ENCODE data around the gene EFCAB11. TPM values are rescaled to one million over a fixed set of nuclear protein-coding genes. Genes with fewer than 3 reads are reported as not detected.

Gene EFCAB11
- total and polyA plus RNA-seq, 2 experiments from 2014 or later, result 7.2 to 10.8 TPM

- TF ChIP-seq CTCF (IDR thresholded peaks at IDR 0.05; ENCODE audit: poor library complexity), result no peak
- no peak for TF ChIP-seq EZH2 (IDR thresholded peaks at IDR 0.05; ENCODE audit: borderline replicate concordance)
- no peak for TF ChIP-seq EZH2phosphoT487 (IDR thresholded peaks at IDR 0.05; ENCODE audit: low read depth, severe bottlenecking, unreplicated experiment)
- H2AFZ ChIP-seq, result no peak overlapping the region
- WGBS (ENCODE audit: low lambda C conversion rate, missing lambda C conversion rate), result 93% methylated on average over 3 of the region's 3 CpGs
Measured at GRCh38 chr14:89866458-89866857, 88.1 kb downstream of the EFCAB11 start.

GRCh38 chr14:89865153-89865552 is 89.4 kb downstream of the EFCAB11 start:
- H3K27ac ChIP-seq, result no peak overlapping the region
- no peaks in the 10 kb centered on the region for H3K4me1 ChIP-seq (ENCODE audit: insufficient read depth)
- TF ChIP-seq EZH2 (IDR thresholded peaks at IDR 0.05; ENCODE audit: borderline replicate concordance) (no peak), CTCF (IDR thresholded peaks at IDR 0.05; ENCODE audit: poor library complexity) (no peak), EZH2phosphoT487 (IDR thresholded peaks at IDR 0.05; ENCODE audit: low read depth, severe bottlenecking, unreplicated experiment) (no peak)
- H3K9me3 ChIP-seq (ENCODE audit: low read depth), result no peaks in the 10 kb centered on the region
- H3K9me2 ChIP-seq (replicated peaks; ENCODE audit: insufficient read depth), result no peaks in the 10 kb centered on the region
- no peaks in the 10 kb centered on the region for H3K36me3 ChIP-seq (replicated peaks; ENCODE audit: insufficient read depth, low read depth)
- no peak for DNase-seq (ENCODE audit: low spot score)
- 91% methylated on average over 5 of the region's 5 CpGs for WGBS (ENCODE audit: low lambda C conversion rate, missing lambda C conversion rate)
- H4K20me1 ChIP-seq (ENCODE audit: insufficient read depth, poor library complexity, severe bottlenecking), result no peaks in the 10 kb centered on the region
- H2AFZ ChIP-seq, result no peak overlapping the region
- no peaks in the 10 kb centered on the region for H3K27me3 ChIP-seq
- H3K4me3 ChIP-seq, result no peak overlapping the region
- H3K4me2 ChIP-seq, result no peak overlapping the region
- H3K79me2 ChIP-seq, result no peaks in the 10 kb centered on the region

More at GRCh38 chr14:89866458-89866857, 88.1 kb downstream of the EFCAB11 start:
- Histone ChIP-seq H3K4me2 (no peak overlapping the region), H3K4me1 (ENCODE audit: insufficient read depth) (no peaks in the 10 kb centered on the region), H3K27me3 (no peaks in the 10 kb centered on the region), H3K36me3 (replicated peaks; ENCODE audit: insufficient read depth, low read depth) (no peaks in the 10 kb centered on the region), H3K9me3 (ENCODE audit: low read depth) (no peaks in the 10 kb centered on the region), H3K27ac (no peak overlapping the region), H3K79me2 (no peaks in the 10 kb centered on the region), H3K4me3 (no peak overlapping the region), H4K20me1 (ENCODE audit: insufficient read depth, poor library complexity, severe bottlenecking) (no peaks in the 10 kb centered on the region), H3K9me2 (replicated peaks; ENCODE audit: insufficient read depth) (no peaks in the 10 kb centered on the region)
- DNase-seq (ENCODE audit: low spot score), result no peak

- Histone ChIP-seq H3K4me1 (ENCODE audit: insufficient read depth) (no peaks in the 10 kb centered on the region), H3K9me3 (ENCODE audit: low read depth) (no peaks in the 10 kb centered on the region), H3K36me3 (replicated peaks; ENCODE audit: insufficient read depth, low read depth) (no peaks in the 10 kb centered on the region), H3K4me3 (no peak overlapping the region), H3K27me3 (no peaks in the 10 kb centered on the region), H3K79me2 (no peaks in the 10 kb centered on the region), H4K20me1 (ENCODE audit: insufficient read depth, poor library complexity, severe bottlenecking) (no peaks in the 10 kb centered on the region), H3K9me2 (replicated peaks; ENCODE audit: insufficient read depth) (no peaks in the 10 kb centered on the region), H3K4me2 (no peak overlapping the region), H3K27ac (no peak overlapping the region), H2AFZ (no peak overlapping the region)
- no peak for DNase-seq (ENCODE audit: low spot score)
- TF ChIP-seq CTCF (IDR thresholded peaks at IDR 0.05; ENCODE audit: poor library complexity) (no peak), EZH2phosphoT487 (IDR thresholded peaks at IDR 0.05; ENCODE audit: low read depth, severe bottlenecking, unreplicated experiment) (no peak), EZH2 (IDR thresholded peaks at IDR 0.05; ENCODE audit: borderline replicate concordance) (no peak)
Measured at GRCh38 chr14:89862856-89863255, 91.7 kb downstream of the EFCAB11 start.

GRCh38 chr14:89861630-89862029 is 92.9 kb downstream of the EFCAB11 start:
- Histone ChIP-seq H3K4me3 (no peak overlapping the region), H3K4me1 (ENCODE audit: insufficient read depth) (peaks cover 3% of the 10 kb centered on the region), H3K27ac (no peak overlapping the region), H3K9me2 (replicated peaks; ENCODE audit: insufficient read depth) (no peaks in the 10 kb centered on the region), H3K27me3 (no peaks in the 10 kb centered on the region), H3K36me3 (replicated peaks; ENCODE audit: insufficient read depth, low read depth) (no peaks in the 10 kb centered on the region), H2AFZ (no peak overlapping the region), H3K4me2 (no peak overlapping the region), H4K20me1 (ENCODE audit: insufficient read depth, poor library complexity, severe bottlenecking) (no peaks in the 10 kb centered on the region), H3K9me3 (ENCODE audit: low read depth) (no peaks in the 10 kb centered on the region), H3K79me2 (no peaks in the 10 kb centered on the region)
- no peak for TF ChIP-seq EZH2phosphoT487 (IDR thresholded peaks at IDR 0.05; ENCODE audit: low read depth, severe bottlenecking, unreplicated experiment)
- TF ChIP-seq CTCF (IDR thresholded peaks at IDR 0.05; ENCODE audit: poor library complexity), result no peak
- TF ChIP-seq EZH2 (IDR thresholded peaks at IDR 0.05; ENCODE audit: borderline replicate concordance), result no peak
- no peak for DNase-seq (ENCODE audit: low spot score)

Data from hepatocyte (in vitro differentiated cells).